ENCODE data around the gene SDK1.

Gene SDK1

GRCh38 chr7:3986927-3987326 lies 685.9 kb downstream of the SDK1 start:
- DNase-seq (ENCODE audit: low read depth in 2 of 2): no peak

- DNase-seq (ENCODE audit: low read depth in 2 of 2): no peak
These were observed 686.4 kb downstream of the SDK1 start for GRCh38 chr7:3987426-3987927.

- DNase-seq (ENCODE audit: low read depth in 2 of 2): no peak
These were observed 688.7 kb downstream of the SDK1 start for GRCh38 chr7:3989723-3990122.

GRCh38 chr7:3991731-3992231 lies 690.7 kb downstream of the SDK1 start:
- DNase-seq (ENCODE audit: low read depth in 2 of 2): no peak

GRCh38 chr7:3992841-3993240 lies 691.8 kb downstream of the SDK1 start:
- DNase-seq (ENCODE audit: low read depth in 2 of 2): no peak

- no peak for DNase-seq (ENCODE audit: low read depth in 2 of 2)
These were observed 693.7 kb downstream of the SDK1 start for GRCh38 chr7:3994764-3995163.

- no peak for DNase-seq (ENCODE audit: low read depth in 2 of 2)
These were observed 694.1 kb downstream of the SDK1 start for GRCh38 chr7:3995187-3995586.

GRCh38 chr7:3998060-3998459 lies 697.0 kb downstream of the SDK1 start:
- no peak for DNase-seq (ENCODE audit: low read depth in 2 of 2)

GRCh38 chr7:4000139-4000538 lies 699.1 kb downstream of the SDK1 start:
- DNase-seq (ENCODE audit: low read depth in 2 of 2): no peak

- DNase-seq (ENCODE audit: low read depth in 2 of 2): no peak
These were observed 699.9 kb downstream of the SDK1 start for GRCh38 chr7:4000934-4001333.

GRCh38 chr7:4001742-4002141 lies 700.7 kb downstream of the SDK1 start:
- DNase-seq (ENCODE audit: low read depth in 2 of 2): no peak

- DNase-seq (ENCODE audit: low read depth in 2 of 2): no peak
These were observed 702.5 kb downstream of the SDK1 start for GRCh38 chr7:4003503-4003902.

- DNase-seq (ENCODE audit: low read depth in 2 of 2): no peak
These were observed 705.6 kb downstream of the SDK1 start for GRCh38 chr7:4006687-4007086.

- no peak for DNase-seq (ENCODE audit: low read depth in 2 of 2)
These were observed 708.4 kb downstream of the SDK1 start for GRCh38 chr7:4009211-4010060.

GRCh38 chr7:4010061-4010605 lies 709.1 kb downstream of the SDK1 start:
- no peak for DNase-seq (ENCODE audit: low read depth in 2 of 2)

GRCh38 chr7:4010923-4011656 lies 710.0 kb downstream of the SDK1 start:
- no peak for DNase-seq (ENCODE audit: low read depth in 2 of 2)

- DNase-seq (ENCODE audit: low read depth in 2 of 2): no peak
These were observed 712.7 kb downstream of the SDK1 start for GRCh38 chr7:4013793-4014192.

GRCh38 chr7:4014346-4015050 lies 713.4 kb downstream of the SDK1 start:
- no peak for DNase-seq (ENCODE audit: low read depth in 2 of 2)

GRCh38 chr7:4015371-4015770 lies 714.3 kb downstream of the SDK1 start:
- no peak for DNase-seq (ENCODE audit: low read depth in 2 of 2)

- no peak for DNase-seq (ENCODE audit: low read depth in 2 of 2)
These were observed 714.9 kb downstream of the SDK1 start for GRCh38 chr7:4015996-4016395.

GRCh38 chr7:4017081-4017480 lies 716.0 kb downstream of the SDK1 start:
- DNase-seq (ENCODE audit: low read depth in 2 of 2): no peak

- DNase-seq (ENCODE audit: low read depth in 2 of 2): no peak
These were observed 716.7 kb downstream of the SDK1 start for GRCh38 chr7:4017785-4018184.
